HCT116 (cell line): ENCODE results near the gene PRSS33.

Source experiments
- POLR2A ChIP-seq: IDR thresholded peaks from 2 replicates; pipeline ENCODE4 v1.7.0; 2011; ENCODE audit warnings: borderline replicate concordance; ENCODE audit not compliant: insufficient read depth, insufficient read length; ENCODE audit errors: extremely low read depth
- POLR2AphosphoS5 ChIP-seq: IDR thresholded peaks from 2 replicates; pipeline ENCODE4 v1.6.1; 2011; ENCODE audit warnings: mild to moderate bottlenecking, low read depth, low read length, moderate library complexity
- SP1 ChIP-seq: IDR thresholded peaks from 2 replicates; pipeline ENCODE4 v1.6.1; 2012; ENCODE audit warnings: low read depth
- ZFX ChIP-seq: fragments of 450-650 bp; IDR thresholded peaks from 2 replicates; pipeline ENCODE4 v1.6.1; 2017
- TF ChIP-seq, protein P1 (sequence below), 3 experiments: fragments of 200-600 bp in 1 of 3; sonication (generic) in 1 of 3; IDR thresholded peaks in 2 of 3; conservative IDR thresholded peaks in 1 of 3; 2 replicates each; pipeline ENCODE4 v1.5.1; 2012 to 2017; ENCODE audit warnings: low read depth in 2 of 3, low read length in 2 of 3, antibody characterized with exemption in 1 of 3, borderline replicate concordance in 1 of 3, control low read depth in 1 of 3, mild to moderate bottlenecking in 1 of 3, mixed read lengths in 1 of 3, mixed run types in 1 of 3, moderate library complexity in 1 of 3; ENCODE audit not compliant: insufficient read depth in 1 of 3
- TF ChIP-seq, protein P2 (sequence below): IDR thresholded peaks from 2 replicates; pipeline ENCODE4 v1.6.1; 2012; ENCODE audit warnings: low read depth

DNA sequence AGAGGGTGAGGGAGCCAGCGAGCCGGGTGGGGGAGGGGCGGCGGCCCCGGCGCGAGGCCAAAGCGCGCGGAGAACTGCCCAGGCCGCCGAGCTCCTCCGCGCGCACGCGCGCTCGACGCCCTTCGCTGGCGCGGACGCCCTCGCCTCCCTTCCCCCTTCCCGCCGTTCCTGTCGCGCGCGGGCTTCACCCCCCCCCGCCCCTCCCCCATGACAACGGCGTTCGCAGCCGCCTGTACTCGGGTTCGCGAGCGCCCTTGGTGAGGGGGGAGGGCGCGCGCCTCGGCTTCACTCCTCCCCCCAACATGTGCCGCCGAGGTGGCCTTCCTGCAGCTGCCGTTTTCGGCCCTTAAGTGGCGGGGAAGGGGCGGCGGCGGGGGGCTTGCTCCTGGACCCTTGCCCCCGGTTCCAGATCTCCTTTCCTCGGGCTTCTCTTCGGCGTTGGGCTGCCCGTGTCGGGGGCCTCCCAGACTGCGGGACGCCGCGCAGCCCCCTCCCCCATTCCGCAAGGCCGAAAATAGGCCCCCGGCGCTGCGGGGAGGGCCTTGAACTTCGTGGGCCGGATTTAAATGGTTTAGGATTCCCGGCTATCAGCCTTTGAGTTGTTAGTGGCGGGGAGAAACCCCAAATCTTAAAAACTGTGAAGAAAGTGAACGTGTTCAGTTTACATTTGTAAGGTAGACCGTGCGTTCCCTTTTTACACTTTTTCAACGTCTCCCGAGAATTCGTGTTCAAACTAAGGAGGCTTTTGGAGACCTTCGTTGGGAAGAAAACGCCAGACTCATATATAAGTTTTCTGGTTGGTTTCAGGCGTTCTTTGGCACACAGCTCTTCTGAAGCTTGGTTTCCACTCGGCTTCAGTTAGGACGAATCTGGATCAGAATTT lies 34.3 kb downstream of the PRSS33 start:
- TF ChIP-seq, protein P1, sequence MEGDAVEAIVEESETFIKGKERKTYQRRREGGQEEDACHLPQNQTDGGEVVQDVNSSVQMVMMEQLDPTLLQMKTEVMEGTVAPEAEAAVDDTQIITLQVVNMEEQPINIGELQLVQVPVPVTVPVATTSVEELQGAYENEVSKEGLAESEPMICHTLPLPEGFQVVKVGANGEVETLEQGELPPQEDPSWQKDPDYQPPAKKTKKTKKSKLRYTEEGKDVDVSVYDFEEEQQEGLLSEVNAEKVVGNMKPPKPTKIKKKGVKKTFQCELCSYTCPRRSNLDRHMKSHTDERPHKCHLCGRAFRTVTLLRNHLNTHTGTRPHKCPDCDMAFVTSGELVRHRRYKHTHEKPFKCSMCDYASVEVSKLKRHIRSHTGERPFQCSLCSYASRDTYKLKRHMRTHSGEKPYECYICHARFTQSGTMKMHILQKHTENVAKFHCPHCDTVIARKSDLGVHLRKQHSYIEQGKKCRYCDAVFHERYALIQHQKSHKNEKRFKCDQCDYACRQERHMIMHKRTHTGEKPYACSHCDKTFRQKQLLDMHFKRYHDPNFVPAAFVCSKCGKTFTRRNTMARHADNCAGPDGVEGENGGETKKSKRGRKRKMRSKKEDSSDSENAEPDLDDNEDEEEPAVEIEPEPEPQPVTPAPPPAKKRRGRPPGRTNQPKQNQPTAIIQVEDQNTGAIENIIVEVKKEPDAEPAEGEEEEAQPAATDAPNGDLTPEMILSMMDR (IDR thresholded peaks at IDR 0.05 in 2 of 3, conservative IDR thresholded peaks at IDR 0.05 in 1 of 3; ENCODE audit: borderline replicate concordance in 1 of 3, insufficient read depth in 1 of 3, low read depth in 2 of 3, low read length in 2 of 3) = no peak
- TF ChIP-seq POLR2AphosphoS5 = no peak
- TF ChIP-seq POLR2A = no peak
- TF ChIP-seq SP1 = no peak
- no peak; the same call in 1 of the 2 replicates for TF ChIP-seq ZFX
- TF ChIP-seq, protein P2, sequence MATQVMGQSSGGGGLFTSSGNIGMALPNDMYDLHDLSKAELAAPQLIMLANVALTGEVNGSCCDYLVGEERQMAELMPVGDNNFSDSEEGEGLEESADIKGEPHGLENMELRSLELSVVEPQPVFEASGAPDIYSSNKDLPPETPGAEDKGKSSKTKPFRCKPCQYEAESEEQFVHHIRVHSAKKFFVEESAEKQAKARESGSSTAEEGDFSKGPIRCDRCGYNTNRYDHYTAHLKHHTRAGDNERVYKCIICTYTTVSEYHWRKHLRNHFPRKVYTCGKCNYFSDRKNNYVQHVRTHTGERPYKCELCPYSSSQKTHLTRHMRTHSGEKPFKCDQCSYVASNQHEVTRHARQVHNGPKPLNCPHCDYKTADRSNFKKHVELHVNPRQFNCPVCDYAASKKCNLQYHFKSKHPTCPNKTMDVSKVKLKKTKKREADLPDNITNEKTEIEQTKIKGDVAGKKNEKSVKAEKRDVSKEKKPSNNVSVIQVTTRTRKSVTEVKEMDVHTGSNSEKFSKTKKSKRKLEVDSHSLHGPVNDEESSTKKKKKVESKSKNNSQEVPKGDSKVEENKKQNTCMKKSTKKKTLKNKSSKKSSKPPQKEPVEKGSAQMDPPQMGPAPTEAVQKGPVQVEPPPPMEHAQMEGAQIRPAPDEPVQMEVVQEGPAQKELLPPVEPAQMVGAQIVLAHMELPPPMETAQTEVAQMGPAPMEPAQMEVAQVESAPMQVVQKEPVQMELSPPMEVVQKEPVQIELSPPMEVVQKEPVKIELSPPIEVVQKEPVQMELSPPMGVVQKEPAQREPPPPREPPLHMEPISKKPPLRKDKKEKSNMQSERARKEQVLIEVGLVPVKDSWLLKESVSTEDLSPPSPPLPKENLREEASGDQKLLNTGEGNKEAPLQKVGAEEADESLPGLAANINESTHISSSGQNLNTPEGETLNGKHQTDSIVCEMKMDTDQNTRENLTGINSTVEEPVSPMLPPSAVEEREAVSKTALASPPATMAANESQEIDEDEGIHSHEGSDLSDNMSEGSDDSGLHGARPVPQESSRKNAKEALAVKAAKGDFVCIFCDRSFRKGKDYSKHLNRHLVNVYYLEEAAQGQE = no peak
